GM13977 (cell line): ENCODE measurements around the gene KCNV2.

Experiments used
- DNase-seq: peaks from one replicate; pipeline ENCODE4 v3.0.0; 2012; ENCODE audit warnings: low spot score
- CTCF ChIP-seq: IDR thresholded peaks from 2 replicates; pipeline ENCODE4 v1.5.1; 2012; ENCODE audit warnings: mild to moderate bottlenecking, control low read depth; ENCODE audit not compliant: insufficient read depth; ENCODE audit errors: extremely low read depth, missing control alignments
- in situ Hi-C: fragments of 300-500 bp; cut with MboI; formaldehyde crosslinking; loops from one replicate; pipeline ENCODE4 v1.12.0; 2022; ENCODE audit warnings: low sequenced_read_pairs, low pct_unique_long_range_greater_than_20kb, mixed read lengths, inconsistent platforms; ENCODE audit not compliant: unreplicated experiment

KCNV2 gene

GRCh38 chr9:2717385-2717784 lies at the start of gene KCNV2:
KCNV2 (plus strand) TSS chr9:2717510; CDS start chr9:2717740, 230 bp downstream.
- in situ Hi-C loops = loop anchor here (25.0 kb wide), 1 partner anchor 380 kb away; no protein-coding TSS in a partner anchor
- no peak for TF ChIP-seq CTCF
- DNase-seq = no peak

GRCh38 chr9:2673161-2673560 lies 44.1 kb upstream of the KCNV2 start:
- DNase-seq = no peak
- TF ChIP-seq CTCF = no peak
- in situ Hi-C loops = no loop called here

GRCh38 chr9:2674141-2674824 lies 43.0 kb upstream of the KCNV2 start:
- in situ Hi-C loops = no loop called here
- no peak for TF ChIP-seq CTCF
- DNase-seq = no peak

- no peak for TF ChIP-seq CTCF
- no peak for DNase-seq
- in situ Hi-C loops = no loop called here
These were observed 41.5 kb upstream of the KCNV2 start for GRCh38 chr9:2675834-2676233.

GRCh38 chr9:2676466-2676865 lies 40.8 kb upstream of the KCNV2 start:
- in situ Hi-C loops = no loop called here
- DNase-seq = no peak

More at GRCh38 chr9:2676466-2676865, 40.8 kb upstream of the KCNV2 start:
- no peak for TF ChIP-seq CTCF
